B cell (primary cell): ENCODE measurements around the gene RBL1. TPM values are rescaled to one million over a fixed set of nuclear protein-coding genes. Genes with fewer than 3 reads are reported as not detected.

Experiments used
- ATAC-seq: fragments of 200-7000 bp; cut with Tn5 transposase; one replicate; pipeline ENCODE4 v1.10.0; 2021; ENCODE audit warnings: low read depth, mild to moderate bottlenecking, moderate number of reproducible peaks, moderate library complexity
- CTCF ChIA-PET: fragments of 350-600 bp; sonication (Branson Sonifier 250); formaldehyde crosslinking; loops from one replicate; lab custom pipeline; 2021; ENCODE audit warnings: antibody characterized with exemption, inconsistent platforms; lab: Charles Lee
- POLR2A ChIA-PET: fragments of 350-600 bp; sonication (Branson Sonifier 250); formaldehyde crosslinking; loops from one replicate; lab custom pipeline; 2021; ENCODE audit warnings: antibody characterized with exemption; lab: Charles Lee
- DNase-seq: peaks from one replicate; pipeline ENCODE4 v3.0.0; 2013
- H2AFZ ChIP-seq: 2 replicates; pipeline ENCODE4 v1.6.1; 2012; ENCODE audit warnings: mild to moderate bottlenecking, low read depth, low read length; ENCODE audit not compliant: insufficient read depth, poor library complexity, severe bottlenecking
- H3K27ac ChIP-seq, 2 donors: 1 replicate in 1 of 2; 2 replicates in 1 of 2; pipeline ENCODE4 v1.5.1; 2012 to 2013; ENCODE audit warnings: low read length in 2 of 2, mild to moderate bottlenecking in 2 of 2, moderate library complexity in 1 of 2
- H3K27me3 ChIP-seq, 4 experiments: fragments of 200-600 bp in 1 of 4; sonication (generic) in 1 of 4; replicated peaks in 1 of 4; 1 replicate in 2 of 4; 2 replicates in 2 of 4; pipeline versions ENCODE4 v1.6.1 to v1.7.0; 2013 to 2016; ENCODE audit warnings: low read length in 3 of 4, mild to moderate bottlenecking in 2 of 4, mixed read lengths in 1 of 4, moderate library complexity in 1 of 4; ENCODE audit not compliant: insufficient read depth in 4 of 4, control insufficient read depth in 3 of 4; ENCODE audit errors: control extremely low read depth in 1 of 4
- H3K36me3 ChIP-seq, 2 experiments: replicated peaks in 1 of 2; 1 replicate in 1 of 2; 2 replicates in 1 of 2; pipeline versions ENCODE4 v1.6.1 to v1.7.1; 2013; ENCODE audit warnings: low read length in 1 of 2; ENCODE audit not compliant: insufficient read depth in 2 of 2, control insufficient read depth in 1 of 2; ENCODE audit errors: control extremely low read depth in 1 of 2, extremely low read depth in 1 of 2
- H3K4me1 ChIP-seq, 2 donors: fragments of 200-600 bp in 1 of 2; sonication (generic) in 1 of 2; 1 replicate in 1 of 2; 2 replicates in 1 of 2; pipeline versions ENCODE4 v1.5.1 to v1.6.1; 2013 to 2017; ENCODE audit warnings: low read length in 2 of 2; ENCODE audit not compliant: control insufficient read depth in 2 of 2, insufficient read depth in 2 of 2
- H3K4me2 ChIP-seq: replicated peaks from 2 replicates; pipeline ENCODE3; 2012; ENCODE audit warnings: mild to moderate bottlenecking, low read depth, low read length; ENCODE audit not compliant: poor library complexity, severe bottlenecking
- H3K4me3 ChIP-seq, 5 experiments: fragments of 200-600 bp in 1 of 5; sonication (generic) in 1 of 5; 1 replicate in 3 of 5; 2 replicates in 2 of 5; pipeline versions ENCODE4 v1.5.1 to v1.7.0; 2011 to 2016; ENCODE audit warnings: low read length in 4 of 5, mild to moderate bottlenecking in 4 of 5, low read depth in 2 of 5, control low read depth in 1 of 5, moderate library complexity in 1 of 5; ENCODE audit not compliant: insufficient read depth in 1 of 5; ENCODE audit errors: control extremely low read depth in 1 of 5, extremely low read depth in 1 of 5
- H3K79me2 ChIP-seq: fragments of 200-600 bp; sonication (generic); one replicate; pipeline ENCODE4 v1.6.0; 2016; ENCODE audit warnings: low read length; ENCODE audit not compliant: control insufficient read depth, insufficient read depth
- H3K9ac ChIP-seq: fragments of 200-600 bp; sonication (generic); 2 replicates; pipeline ENCODE4 v1.6.1; 2017; ENCODE audit warnings: mild to moderate bottlenecking, low read length, moderate library complexity
- H3K9me3 ChIP-seq, 3 donors: one replicate each; pipeline versions ENCODE4 v1.6.1 to v1.7.1; 2013; ENCODE audit warnings: low read length in 2 of 3; ENCODE audit not compliant: control insufficient read depth in 2 of 3, insufficient read depth in 1 of 3; ENCODE audit errors: control extremely low read depth in 1 of 3
- H4K20me1 ChIP-seq: 2 replicates; pipeline ENCODE4 v1.6.0; 2012; ENCODE audit warnings: mild to moderate bottlenecking, low read length; ENCODE audit not compliant: insufficient read depth, control insufficient read depth, poor library complexity, severe bottlenecking
- H3K27ac Mint-ChIP-seq: one replicate; pipeline ENCODE4 v1.8.0; 2021; ENCODE audit warnings: mixed read lengths
- H3K27me3 Mint-ChIP-seq: one replicate; pipeline ENCODE4 v1.8.0; 2021; ENCODE audit warnings: mixed read lengths
- H3K4me1 Mint-ChIP-seq: one replicate; pipeline ENCODE4 v1.8.0; 2021; ENCODE audit warnings: mixed read lengths
- H3K4me3 Mint-ChIP-seq: one replicate; pipeline ENCODE4 v1.8.0; 2021; ENCODE audit warnings: mixed read lengths
- H3K9me3 Mint-ChIP-seq: one replicate; pipeline ENCODE4 v1.8.0; 2022; ENCODE audit warnings: mixed read lengths; ENCODE audit not compliant: insufficient read depth
- CTCF ChIP-seq: fragments of 200-600 bp; IDR thresholded peaks from one replicate; pipeline ENCODE4 v1.8.0; 2022; ENCODE audit warnings: antibody characterized with exemption, mild to moderate bottlenecking
- EZH2 ChIP-seq: IDR thresholded peaks from 2 replicates; pipeline ENCODE4 v1.6.1; 2012; ENCODE audit warnings: borderline replicate concordance, low read depth, mild to moderate bottlenecking, moderate library complexity, low read length; ENCODE audit not compliant: insufficient read depth, poor library complexity, severe bottlenecking
- whole genome bisulfite sequencing: methylation state at CpG from one replicate; pipeline ENCODE4 v1.1.5; 2013; ENCODE audit warnings: missing lambda C conversion rate; ENCODE audit not compliant: insufficient coverage; 5-methylcytosine and 5-hydroxymethylcytosine counted together
- intact Hi-C: fragments of 100-400 bp; cut with micrococcal nuclease; formaldehyde crosslinking; loops from one replicate; pipeline ENCODE4 v1.10.0; 2022
- polyA plus RNA-seq: library from polyadenylated mRNA; depleted of rRNA; stranded (reverse); fragments of >200 nt; gene quantifications from 2 replicates; pipeline ENCODE4 v1.2.3, GENCODE V29; 2012
- total RNA-seq, 2 donors: library from RNA; stranded (reverse); fragments of 120-200 nt in 1 of 2; gene quantifications; 1 replicate in 1 of 2; 2 replicates in 1 of 2; pipeline versions ENCODE4 v1.2.3 to v1.2.4, GENCODE V29; 2013 to 2022

Gene RBL1
- total and polyA plus RNA-seq, 2 donors (not counting 1 experiment from before 2014, with no cell fraction given): 8.1 to 27.8 TPM

- H3K9me3 ChIP-seq: no peaks in the 10 kb centered on the region
- no peak overlapping the region for H3K27ac ChIP-seq
- DNase-seq (no peak), ATAC-seq (no peak)
- Mint-ChIP-seq H3K9me3 (no peaks in the 10 kb centered on the region), H3K27ac (no peak overlapping the region), H3K27me3 (no peaks in the 10 kb centered on the region), H3K4me3 (no peak overlapping the region), H3K4me1 (no peaks in the 10 kb centered on the region)
- no peaks in the 10 kb centered on the region for H3K79me2 ChIP-seq
- H3K4me2 ChIP-seq: no peak overlapping the region
- no peaks in the 10 kb centered on the region for H4K20me1 ChIP-seq
- intact Hi-C loops: no loop called here
- WGBS: 90% methylated on average over 4 of the region's 6 CpGs
- no peaks in the 10 kb centered on the region for H3K4me1 ChIP-seq
- H3K4me3 ChIP-seq: no peak overlapping the region
- no peaks in the 10 kb centered on the region for H3K36me3 ChIP-seq
- no peak overlapping the region for H2AFZ ChIP-seq
- no peak overlapping the region for H3K9ac ChIP-seq
- TF ChIP-seq EZH2 (no peak), CTCF (no peak)
- CTCF ChIA-PET: no interaction called here
- POLR2A ChIA-PET: no interaction called here
- no peaks in the 10 kb centered on the region for H3K27me3 ChIP-seq
Observed at GRCh38 chr20:37102571-37102970, 6.8 kb upstream of the RBL1 start.

- ChIA-PET POLR2A (interaction anchor here (1.1 kb wide), 1 partner anchor 88 kb away, joined by 4 read pairs; no protein-coding TSS in a partner anchor), CTCF (interaction anchor here (0.9 kb wide), 1 partner anchor 83 kb away, joined by 4 read pairs; the partner anchor contains the start of genes MROH8 and RPN2)
- peaks cover 13 to 28% of the 10 kb centered on the region in 2 donors for H3K4me1 ChIP-seq
- no peak for DNase-seq
- H3K79me2 ChIP-seq: peaks cover 36% of the 10 kb centered on the region
- no peaks in the 10 kb centered on the region for H3K36me3 ChIP-seq
- H3K4me3 ChIP-seq: peak overlapping the region in 3 of 5 experiments; percentile 70 to 75 (median 73)
- H3K27ac ChIP-seq: peak overlapping the region; percentile 88 to 95
- H3K9me3 ChIP-seq: no peaks in the 10 kb centered on the region
- Mint-ChIP-seq H3K27me3 (no peaks in the 10 kb centered on the region), H3K4me3 (peak overlapping the region; percentile 98), H3K27ac (peak overlapping the region; percentile 100), H3K9me3 (no peaks in the 10 kb centered on the region), H3K4me1 (peaks cover 28% of the 10 kb centered on the region)
- no peaks in the 10 kb centered on the region for H3K27me3 ChIP-seq
- H4K20me1 ChIP-seq: no peaks in the 10 kb centered on the region
- WGBS: 75% methylated on average over 9 of the region's 11 CpGs
- no peak for ATAC-seq
- TF ChIP-seq CTCF (peak; percentile 1), EZH2 (no peak)
- peak overlapping the region; percentile 79 for H3K9ac ChIP-seq
- peak overlapping the region; percentile 82 for H3K4me2 ChIP-seq
- peak overlapping the region; percentile 96 for H2AFZ ChIP-seq
- intact Hi-C loops: loop anchor here (1.0 to 10.0 kb wide), 6 partner anchors 54 to 1144 kb away; partner anchors contain the start of genes SAMHD1 and SCAND1
Observed at GRCh38 chr20:37096415-37097041, 731 bp upstream of the RBL1 start.
